GM18508 (cell line): ENCODE results near the gene FCGR3B.
A peak's percentile ranks its signal among the peaks of the same experiment; 100 is the strongest.
"Not testable (repeated sequence)": the region's sequence is repeated elsewhere in the genome, so short reads cannot be mapped to it uniquely, and the experiment has no call there.

Source experiments
- ATAC-seq: cut with Tn5 transposase; IDR thresholded peaks from one replicate; pipeline ENCODE4 v1.9.1; 2021; ENCODE audit warnings: moderate number of reproducible peaks; ENCODE audit not compliant: insufficient read depth, unreplicated experiment

The FCGR3B gene

GRCh38 chr1:161642697-161643096 lies 11.7 kb upstream of the FCGR3B start:
- not testable (repeated sequence) for ATAC-seq

GRCh38 chr1:161639203-161639602 lies 8.2 kb upstream of the FCGR3B start:
- ATAC-seq: not testable (repeated sequence)

GRCh38 chr1:161638251-161638993 lies 7.4 kb upstream of the FCGR3B start:
- not testable (repeated sequence) for ATAC-seq

GRCh38 chr1:161636976-161637375 lies 6.0 kb upstream of the FCGR3B start:
- not testable (repeated sequence) for ATAC-seq

- not testable (repeated sequence) for ATAC-seq
Observed at GRCh38 chr1:161636189-161636782, 5.3 kb upstream of the FCGR3B start.

GRCh38 chr1:161634993-161635392 lies 4.0 kb upstream of the FCGR3B start:
- not testable (repeated sequence) for ATAC-seq

GRCh38 chr1:161630128-161630742 lies 741 bp downstream of the FCGR3B start:
- not testable (repeated sequence) for ATAC-seq

GRCh38 chr1:161626445-161627146 lies 4.4 kb downstream of the FCGR3B start:
- not testable (repeated sequence) for ATAC-seq

- ATAC-seq: not testable (repeated sequence)
Observed at GRCh38 chr1:161624605-161625004, 6.4 kb downstream of the FCGR3B start.

GRCh38 chr1:161623401-161624051 lies 7.5 kb downstream of the FCGR3B start:
- ATAC-seq: peak; percentile 34

- not testable (repeated sequence) for ATAC-seq
Observed at GRCh38 chr1:161622054-161622453, 8.9 kb downstream of the FCGR3B start.

- ATAC-seq: not testable (repeated sequence)
Observed at GRCh38 chr1:161621181-161622000, 9.6 kb downstream of the FCGR3B start.

- not testable (repeated sequence) for ATAC-seq
Observed at GRCh38 chr1:161620399-161620798, 10.6 kb downstream of the FCGR3B start.

GRCh38 chr1:161618517-161618916 lies 12.5 kb downstream of the FCGR3B start:
- not testable (repeated sequence) for ATAC-seq

- ATAC-seq: not testable (repeated sequence)
Observed at GRCh38 chr1:161616417-161616816, 14.6 kb downstream of the FCGR3B start.

GRCh38 chr1:161613142-161613514 lies 17.8 kb downstream of the FCGR3B start:
- not testable (repeated sequence) for ATAC-seq

- ATAC-seq: peak; percentile 80
Observed at GRCh38 chr1:161612322-161613141, 18.4 kb downstream of the FCGR3B start.

- ATAC-seq: peak; percentile 11
Observed at GRCh38 chr1:161611866-161612321, 19.1 kb downstream of the FCGR3B start.
